HG03095 (cell line): ENCODE data around the gene TMEM223.
A peak's percentile ranks its signal among the peaks of the same experiment; 100 is the strongest.
"Not testable (repeated sequence)": the region's sequence is repeated elsewhere in the genome, so short reads cannot be mapped to it uniquely, and the experiment has no call there.

Experiments used
- ATAC-seq: cut with Tn5 transposase; IDR thresholded peaks from one replicate; pipeline ENCODE4 v1.9.1; 2021; ENCODE audit warnings: moderate library complexity; ENCODE audit not compliant: unreplicated experiment

TMEM223 gene

GRCh38 chr11:62753736-62754603, 37.8 kb downstream of the TMEM223 start, which contains the start of gene ZBTB3:
Gene ZBTB3 (minus strand): TSS chr11:62754160. CDS start chr11:62753664, 496 bp downstream.
- peak; percentile 90 for ATAC-seq

- no peak for ATAC-seq
Measured at GRCh38 chr11:62752994-62753735, 38.6 kb downstream of the TMEM223 start.

DNA sequence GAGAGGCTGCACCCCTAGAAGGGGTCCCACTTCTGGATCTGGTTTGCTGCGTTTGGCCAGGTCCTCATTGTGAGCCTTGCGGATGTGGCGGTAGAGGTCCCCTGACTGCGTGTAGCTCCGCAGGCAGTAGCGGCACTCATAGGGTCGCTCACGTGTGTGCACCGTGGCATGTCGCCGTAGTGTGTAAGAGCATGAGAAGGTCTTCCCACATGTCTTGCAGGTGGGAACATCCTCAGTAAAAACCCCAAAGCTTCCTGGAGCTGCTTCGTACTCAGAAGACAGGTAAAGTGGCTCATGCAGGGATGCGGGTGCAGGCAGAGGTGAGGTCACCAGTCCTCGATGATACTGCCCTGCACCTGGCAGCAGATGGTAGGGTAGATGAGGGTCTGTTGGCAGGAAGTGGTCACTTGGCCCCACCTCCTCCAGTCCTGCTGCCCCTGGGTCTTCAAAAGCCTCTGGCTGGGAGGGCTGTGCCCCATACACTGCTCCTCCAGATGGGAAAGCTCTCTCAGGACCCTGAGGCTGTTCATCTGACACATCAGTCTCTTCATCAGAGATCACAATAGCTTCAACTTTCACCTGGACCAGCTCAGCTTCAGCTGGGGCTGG, 39.5 kb downstream of the TMEM223 start:
- ATAC-seq = no peak

DNA sequence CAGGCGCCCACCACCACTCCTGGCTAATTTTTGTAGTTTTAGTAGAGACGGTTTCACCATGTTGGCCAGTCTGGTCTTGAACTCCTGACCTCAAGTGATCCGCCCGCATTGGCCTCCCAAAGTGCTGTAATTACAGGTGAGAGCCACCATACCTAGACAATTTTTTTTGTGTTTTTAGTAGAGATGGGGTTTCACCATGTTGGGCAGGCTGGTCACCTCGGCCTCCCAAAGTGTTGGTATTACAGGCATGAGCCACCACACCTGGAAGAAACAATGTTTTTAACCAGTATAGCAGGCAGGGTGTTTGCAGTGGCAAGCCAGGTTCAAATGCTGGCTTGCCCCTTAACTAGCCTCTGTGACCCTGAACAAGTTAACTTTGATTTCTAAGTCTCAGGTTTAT, 41.9 kb downstream of the TMEM223 start:
- ATAC-seq = not testable (repeated sequence)

DNA sequence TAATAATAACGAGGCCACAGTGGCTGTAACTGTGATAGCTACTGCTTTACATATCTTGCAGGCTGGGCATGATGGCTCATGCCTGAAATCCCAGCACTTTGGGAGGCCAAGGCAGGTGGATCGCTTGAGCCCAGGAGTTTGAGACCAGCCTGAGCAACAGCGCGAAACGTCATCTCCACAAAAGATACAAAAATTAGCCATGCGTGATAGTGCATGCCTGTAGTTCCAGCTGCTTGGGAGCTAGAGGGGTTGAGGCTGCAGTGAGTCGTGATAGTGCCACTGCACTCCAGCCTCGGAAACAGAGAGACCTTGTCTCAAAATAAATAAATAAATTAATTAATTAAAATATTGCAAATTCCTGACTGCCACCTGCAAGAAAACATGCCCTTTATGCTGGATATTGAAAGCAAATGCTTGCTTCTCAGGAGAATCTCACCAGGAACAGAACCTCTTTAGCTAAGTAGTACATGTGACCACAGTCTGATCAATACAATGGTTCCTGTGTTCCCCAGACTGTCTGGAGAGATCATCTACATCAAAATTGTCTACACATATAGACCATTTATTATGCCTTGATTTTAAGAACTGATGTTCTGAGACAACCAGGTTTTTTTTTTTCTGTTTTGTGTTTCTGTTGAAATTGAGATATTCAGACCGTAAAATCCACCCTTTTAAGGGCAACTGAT, 44.2 kb downstream of the TMEM223 start:
- ATAC-seq = no peak
